PC-9 (cell line): ENCODE measurements around the gene CCDC70.

Experiments
- EZH2 ChIP-seq: fragments of 200-600 bp; sonication (generic); IDR thresholded peaks from 2 replicates; pipeline ENCODE4 v1.8.0; 2017; ENCODE audit warnings: antibody characterized with exemption, low read depth
- TF ChIP-seq, protein P1 (sequence below): fragments of 200-600 bp; sonication (generic); conservative IDR thresholded peaks from 2 replicates; pipeline ENCODE4 v1.6.1; 2017; ENCODE audit warnings: mixed run types, antibody characterized with exemption, mild to moderate bottlenecking, moderate library complexity

DNA sequence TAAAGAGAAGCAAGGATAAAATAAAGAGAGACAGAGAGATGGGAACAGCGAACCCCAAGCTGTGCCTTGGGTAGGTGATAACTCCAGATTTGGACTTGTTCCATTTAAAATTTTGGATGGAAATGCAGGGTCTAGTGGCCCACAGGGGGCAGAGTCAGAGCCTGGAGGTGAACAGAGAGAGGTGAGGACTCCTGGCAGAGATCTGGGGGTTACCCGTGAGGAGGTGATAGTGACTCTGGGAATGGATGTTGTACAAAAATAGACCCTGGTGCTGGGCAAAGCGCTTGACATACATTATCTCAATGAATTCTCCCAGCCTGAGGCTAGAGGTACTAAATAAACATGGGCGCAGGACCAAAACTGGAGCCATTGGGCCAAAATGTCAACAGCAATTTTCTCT is 43.5 kb upstream of the CCDC70 start:
- TF ChIP-seq, protein P1, sequence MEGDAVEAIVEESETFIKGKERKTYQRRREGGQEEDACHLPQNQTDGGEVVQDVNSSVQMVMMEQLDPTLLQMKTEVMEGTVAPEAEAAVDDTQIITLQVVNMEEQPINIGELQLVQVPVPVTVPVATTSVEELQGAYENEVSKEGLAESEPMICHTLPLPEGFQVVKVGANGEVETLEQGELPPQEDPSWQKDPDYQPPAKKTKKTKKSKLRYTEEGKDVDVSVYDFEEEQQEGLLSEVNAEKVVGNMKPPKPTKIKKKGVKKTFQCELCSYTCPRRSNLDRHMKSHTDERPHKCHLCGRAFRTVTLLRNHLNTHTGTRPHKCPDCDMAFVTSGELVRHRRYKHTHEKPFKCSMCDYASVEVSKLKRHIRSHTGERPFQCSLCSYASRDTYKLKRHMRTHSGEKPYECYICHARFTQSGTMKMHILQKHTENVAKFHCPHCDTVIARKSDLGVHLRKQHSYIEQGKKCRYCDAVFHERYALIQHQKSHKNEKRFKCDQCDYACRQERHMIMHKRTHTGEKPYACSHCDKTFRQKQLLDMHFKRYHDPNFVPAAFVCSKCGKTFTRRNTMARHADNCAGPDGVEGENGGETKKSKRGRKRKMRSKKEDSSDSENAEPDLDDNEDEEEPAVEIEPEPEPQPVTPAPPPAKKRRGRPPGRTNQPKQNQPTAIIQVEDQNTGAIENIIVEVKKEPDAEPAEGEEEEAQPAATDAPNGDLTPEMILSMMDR: no peak
- no peak for TF ChIP-seq EZH2
